Activated CD4-positive, alpha-beta T cell treated with anti-CD3 and anti-CD28 coated beads, Interleukin-2, amount 50 U/mL, for 24 hours (primary cell): Measurements from ENCODE around the gene CERS1.

Source experiments
- DNase-seq, 2 donors: peaks; one replicate each; pipeline ENCODE4 v3.0.0-alpha.2; 2020; ENCODE audit warnings: low read depth in 1 of 2, low spot score in 1 of 2

The CERS1 gene

GRCh38 chr19:18840288-18841267 lies 55.4 kb downstream of the CERS1 start:
- no peak for DNase-seq

GRCh38 chr19:18839465-18840287 lies 56.3 kb downstream of the CERS1 start:
- DNase-seq = no peak

GRCh38 chr19:18834644-18834984 lies 61.3 kb downstream of the CERS1 start:
- no peak for DNase-seq

GRCh38 chr19:18833849-18834643 lies 61.9 kb downstream of the CERS1 start:
- no peak for DNase-seq

- DNase-seq = no peak
Observed at GRCh38 chr19:18833141-18833476, 62.8 kb downstream of the CERS1 start.

- no peak for DNase-seq
Observed at GRCh38 chr19:18832306-18833140, 63.4 kb downstream of the CERS1 start.

- peak; percentile 84 to 88 for DNase-seq
Observed at GRCh38 chr19:18831524-18832305, 64.2 kb downstream of the CERS1 start, which contains the start of gene UPF1. Gene UPF1 (plus strand): TSS chr19:18831959. CDS start chr19:18832210, 251 bp downstream.

- DNase-seq = no peak
Observed at GRCh38 chr19:18830488-18830887, 65.5 kb downstream of the CERS1 start.

- no peak for DNase-seq
Observed at GRCh38 chr19:18828786-18829185, 67.2 kb downstream of the CERS1 start.
